CD4-positive, alpha-beta T cell treated with Interferon gamma for 1 hour (primary cell): ENCODE results near the gene CIC.
A peak's percentile ranks its signal among the peaks of the same experiment; 100 is the strongest.

Experiments used
- DNase-seq: peaks from one replicate; pipeline ENCODE4 v3.0.0-alpha.2; 2020

CIC gene

GRCh38 chr19:42278452-42279154 is 9.6 kb downstream of the CIC start:
- DNase-seq: no peak

- no peak for DNase-seq
These were observed 10.3 kb downstream of the CIC start for GRCh38 chr19:42279155-42279901.

GRCh38 chr19:42279902-42280814 is 11.1 kb downstream of the CIC start:
- DNase-seq: peak; percentile 89

- no peak for DNase-seq
These were observed 11.7 kb downstream of the CIC start for GRCh38 chr19:42280815-42281145.

- DNase-seq: peak; percentile 29
These were observed 12.2 kb downstream of the CIC start for GRCh38 chr19:42281146-42281826.

- no peak for DNase-seq
These were observed 13.0 kb downstream of the CIC start for GRCh38 chr19:42281827-42282762.

GRCh38 chr19:42282819-42283187 is 13.8 kb downstream of the CIC start:
- no peak for DNase-seq

- peak; percentile 96 for DNase-seq
These were observed 14.4 kb downstream of the CIC start for GRCh38 chr19:42283188-42284065.

GRCh38 chr19:42284066-42284501 is 15.0 kb downstream of the CIC start:
- DNase-seq: peak; percentile 89

GRCh38 chr19:42284591-42285341 is 15.7 kb downstream of the CIC start:
- DNase-seq: no peak

- peak; percentile 29 for DNase-seq
These were observed 16.5 kb downstream of the CIC start for GRCh38 chr19:42285541-42285941.

- DNase-seq: no peak
These were observed 16.9 kb downstream of the CIC start for GRCh38 chr19:42285988-42286348.

GRCh38 chr19:42286349-42287016 is 17.4 kb downstream of the CIC start:
- no peak for DNase-seq

- no peak for DNase-seq
These were observed 18.2 kb downstream of the CIC start for GRCh38 chr19:42287017-42287826.

GRCh38 chr19:42287827-42288107 is 18.7 kb downstream of the CIC start:
- no peak for DNase-seq

- no peak for DNase-seq
These were observed 19.3 kb downstream of the CIC start for GRCh38 chr19:42288387-42288786.

GRCh38 chr19:42288881-42289555 is 20.0 kb downstream of the CIC start:
- DNase-seq: no peak

- no peak for DNase-seq
These were observed 20.5 kb downstream of the CIC start for GRCh38 chr19:42289556-42290041.
